Stimulated activated CD8-positive, alpha-beta memory T cell treated with anti-CD3 and anti-CD28 coated beads, Interleukin-4, amount 100 ng/mL, for 1 hour (primary cell): ENCODE data around the gene SLC25A47.

Experiments used
- DNase-seq, 2 donors: peaks; one replicate each; pipeline ENCODE4 v3.0.0-alpha.2; 2020; ENCODE audit warnings: low read depth in 2 of 2, low spot score in 1 of 2

The SLC25A47 gene

DNA sequence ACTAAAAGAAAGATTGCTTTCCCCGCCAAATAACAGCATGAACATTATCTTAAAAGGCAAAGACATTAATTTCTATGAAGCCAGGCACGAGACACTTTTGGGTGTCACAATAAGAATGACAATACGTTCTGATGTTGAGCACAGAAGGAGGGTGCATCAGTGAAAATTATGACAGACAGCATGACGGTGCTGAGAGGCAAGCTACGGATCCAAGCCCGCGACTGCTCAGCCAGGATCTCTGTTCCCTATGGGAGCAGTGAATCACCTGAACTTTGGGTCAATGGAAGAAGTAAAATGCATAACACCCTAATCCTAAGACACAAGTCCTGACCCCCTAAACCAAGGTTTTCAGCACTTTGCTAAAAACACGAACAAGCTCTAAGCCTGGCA, 51.7 kb downstream of the SLC25A47 start:
- DNase-seq: no peak

DNA sequence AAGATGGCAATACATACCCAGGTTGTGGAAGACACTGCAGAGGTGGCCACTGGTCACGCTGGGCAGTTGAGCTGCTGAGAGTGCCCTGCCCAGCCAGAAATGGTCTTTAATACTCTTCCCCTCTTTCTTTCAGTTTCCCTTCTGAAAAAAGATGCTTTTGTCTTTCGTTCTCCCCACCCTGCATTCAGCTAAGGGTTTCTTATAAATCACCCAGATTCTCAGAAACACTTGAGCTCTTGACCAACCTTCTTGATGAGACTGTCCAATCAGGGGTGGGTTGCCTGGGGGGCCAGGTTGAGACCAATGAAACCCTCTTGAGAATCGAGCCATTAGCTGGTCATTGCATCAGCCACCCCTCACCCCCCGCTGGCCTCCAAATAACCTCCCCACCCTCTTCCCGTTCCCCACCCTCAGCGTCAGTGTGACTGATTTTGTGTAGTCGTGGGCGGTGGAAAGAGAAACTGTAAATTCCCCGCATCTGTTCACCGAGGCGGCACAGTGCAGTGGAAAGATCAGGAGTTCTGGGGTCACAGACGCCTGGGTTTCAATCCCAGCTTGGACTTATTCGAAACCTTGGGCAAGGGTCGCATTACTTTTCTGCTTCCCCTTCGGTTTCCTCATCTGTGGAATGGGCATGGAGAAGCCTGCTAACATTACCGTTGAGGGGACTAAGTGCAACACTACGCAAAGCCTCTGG, 52.3 kb downstream of the SLC25A47 start:
- no peak for DNase-seq

DNA sequence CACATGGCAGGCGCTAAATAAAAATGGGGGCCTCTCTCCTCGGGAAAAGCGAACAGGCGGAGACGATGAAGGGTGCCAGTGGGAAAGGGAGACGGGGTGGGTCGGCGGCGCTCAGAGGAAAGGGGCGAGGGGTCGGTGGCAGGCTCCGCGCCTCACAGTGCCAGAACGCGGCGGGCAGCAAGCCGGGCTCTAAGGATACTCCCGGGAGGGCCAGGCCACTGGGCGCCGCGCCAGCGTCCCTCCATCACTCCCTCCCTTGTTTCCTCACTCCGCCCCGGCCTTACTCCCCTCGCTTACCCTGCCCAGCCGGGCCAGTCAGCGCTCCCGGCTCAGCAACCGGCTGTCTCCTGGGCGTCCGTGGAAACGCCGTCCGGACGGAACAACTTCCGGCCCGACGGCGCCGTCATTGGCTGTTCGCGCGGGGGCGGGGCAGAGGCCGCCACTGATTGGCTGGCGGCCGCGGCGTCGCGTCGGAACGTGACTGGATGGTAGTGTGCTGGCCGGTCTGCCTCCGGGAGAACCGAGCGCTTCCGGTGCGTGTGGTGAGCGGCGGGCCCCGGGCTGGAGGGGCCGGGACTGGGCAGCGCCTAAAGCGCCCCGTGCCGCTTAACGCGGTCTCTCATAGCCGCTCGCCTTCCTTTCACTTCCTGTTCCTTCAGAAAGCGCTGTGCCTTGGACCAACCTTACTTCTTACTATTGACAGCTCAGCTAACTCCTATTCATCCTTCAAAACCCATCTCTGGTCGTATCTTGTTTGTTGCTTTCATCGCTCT, 53.0 kb downstream of the SLC25A47 start, which contains the start of gene WDR25:
Gene WDR25, plus strand, starts transcription at position 523 of the 773 bp plus-strand sequence.
- DNase-seq: peak; percentile 81 to 85

DNA sequence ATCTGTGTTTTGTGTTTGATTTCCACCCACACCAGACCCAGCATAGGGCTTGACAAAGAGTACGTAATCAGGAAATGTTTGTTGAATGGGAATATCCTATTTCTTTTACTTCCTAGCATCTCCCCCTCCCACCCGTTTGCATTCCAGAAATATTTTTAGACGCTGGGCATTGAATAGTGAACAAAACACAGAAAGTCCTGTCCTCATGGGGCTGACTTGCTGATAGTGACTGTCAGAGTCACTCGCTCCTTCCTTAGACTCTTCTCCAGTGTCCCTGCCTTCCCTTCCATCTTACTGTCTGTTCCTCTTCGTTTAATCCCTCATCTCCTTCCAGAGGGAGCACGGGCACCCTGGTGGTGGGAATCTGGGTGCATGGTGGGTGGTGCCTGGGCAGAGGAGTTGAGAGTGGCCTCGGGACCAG, 53.6 kb downstream of the SLC25A47 start:
- no peak for DNase-seq
